GM19099 (cell line): Measurements from ENCODE around the gene TRAK1.

ENCODE experiments used
- POLR2A ChIP-seq: IDR thresholded peaks from 3 replicates; pipeline ENCODE4 v1.6.1; 2011; ENCODE audit warnings: low read depth; ENCODE audit not compliant: insufficient read length; ENCODE audit errors: extremely low read depth

Gene TRAK1

DNA sequence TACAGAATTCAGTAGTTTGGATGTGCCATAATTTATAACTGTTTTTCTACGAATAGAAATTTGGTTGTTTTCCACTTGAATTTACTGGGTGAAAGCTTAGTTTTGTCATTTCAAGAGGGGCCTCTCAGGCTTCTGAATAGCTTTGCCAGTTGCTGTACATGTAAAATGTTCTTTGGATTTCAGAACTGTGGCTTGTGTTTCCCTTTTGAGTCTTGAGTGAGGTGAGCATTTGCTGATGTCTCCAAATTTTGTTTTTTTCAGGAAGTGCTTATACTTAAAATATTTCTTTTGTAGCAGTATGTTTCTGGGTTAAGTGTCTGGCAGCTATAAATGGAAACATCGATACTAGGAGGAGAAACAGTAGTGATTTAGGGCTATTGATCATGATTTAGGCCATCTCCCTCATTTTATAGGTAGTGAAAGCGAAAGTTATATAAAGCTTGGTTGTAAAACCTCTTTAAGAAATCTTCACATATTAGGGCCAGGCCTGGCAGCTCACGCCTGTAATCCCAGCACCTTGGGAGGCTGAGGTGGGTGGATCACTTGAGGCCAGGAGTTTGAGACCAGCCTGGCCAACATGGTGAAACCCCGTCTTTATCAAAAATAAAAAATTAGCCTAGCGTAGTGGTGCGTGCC, 9.2 kb upstream of the TRAK1 start:
- TF ChIP-seq POLR2A: no peak

DNA sequence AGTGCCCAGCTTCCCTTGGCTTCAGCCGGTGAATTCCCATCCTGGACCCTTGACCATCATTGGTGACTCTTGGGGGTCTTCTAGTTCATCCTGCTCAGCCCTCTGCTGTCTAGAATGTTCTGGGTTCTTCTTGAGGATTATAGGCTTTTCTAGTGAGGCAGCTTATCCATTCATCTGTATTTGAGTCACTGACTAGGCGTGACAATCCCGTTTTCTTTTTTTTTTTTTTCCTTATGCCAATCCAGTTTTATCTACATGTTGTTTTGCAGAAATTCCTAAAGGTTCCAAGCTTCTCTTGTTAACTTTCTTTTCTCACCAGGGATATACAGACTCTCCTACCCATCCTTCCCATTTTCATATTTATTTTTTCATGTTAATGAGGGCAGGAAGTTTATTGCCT, 6.6 kb upstream of the TRAK1 start:
- TF ChIP-seq POLR2A: no peak

DNA sequence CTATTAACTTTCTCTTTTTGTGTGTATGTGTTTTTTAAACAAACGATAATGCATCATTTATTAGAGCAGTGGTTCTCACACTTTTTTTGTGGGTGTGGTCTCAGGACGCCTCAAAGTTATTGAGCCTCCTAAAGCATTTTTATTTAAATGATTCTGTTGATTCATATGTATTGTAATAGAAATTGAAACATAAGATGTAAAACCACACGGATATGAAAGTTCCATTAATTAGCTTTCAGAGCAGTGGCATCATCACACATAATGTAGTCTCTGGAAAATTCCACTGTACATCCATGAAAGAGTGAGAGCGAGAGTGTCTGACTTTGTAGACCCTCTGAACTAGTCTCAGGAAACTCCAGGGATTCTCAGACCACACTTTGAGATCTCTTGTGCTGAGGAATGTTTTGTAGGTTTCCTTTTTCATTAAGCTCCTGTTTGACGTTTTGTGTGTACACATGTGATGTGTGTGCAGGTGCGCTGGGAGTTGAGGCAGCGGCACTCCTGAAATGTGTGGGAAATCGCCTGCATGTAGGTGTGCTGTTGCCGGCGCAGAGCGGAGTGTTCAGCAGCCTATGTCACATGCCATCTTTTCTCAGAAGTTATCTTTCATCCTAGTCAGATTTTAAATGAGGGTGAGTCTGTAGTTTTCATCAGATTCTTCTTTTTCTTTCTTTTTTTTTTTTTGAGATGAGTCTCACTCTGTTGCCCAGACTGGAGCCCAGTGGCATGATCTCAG, 5.3 kb upstream of the TRAK1 start:
- TF ChIP-seq POLR2A: no peak

DNA sequence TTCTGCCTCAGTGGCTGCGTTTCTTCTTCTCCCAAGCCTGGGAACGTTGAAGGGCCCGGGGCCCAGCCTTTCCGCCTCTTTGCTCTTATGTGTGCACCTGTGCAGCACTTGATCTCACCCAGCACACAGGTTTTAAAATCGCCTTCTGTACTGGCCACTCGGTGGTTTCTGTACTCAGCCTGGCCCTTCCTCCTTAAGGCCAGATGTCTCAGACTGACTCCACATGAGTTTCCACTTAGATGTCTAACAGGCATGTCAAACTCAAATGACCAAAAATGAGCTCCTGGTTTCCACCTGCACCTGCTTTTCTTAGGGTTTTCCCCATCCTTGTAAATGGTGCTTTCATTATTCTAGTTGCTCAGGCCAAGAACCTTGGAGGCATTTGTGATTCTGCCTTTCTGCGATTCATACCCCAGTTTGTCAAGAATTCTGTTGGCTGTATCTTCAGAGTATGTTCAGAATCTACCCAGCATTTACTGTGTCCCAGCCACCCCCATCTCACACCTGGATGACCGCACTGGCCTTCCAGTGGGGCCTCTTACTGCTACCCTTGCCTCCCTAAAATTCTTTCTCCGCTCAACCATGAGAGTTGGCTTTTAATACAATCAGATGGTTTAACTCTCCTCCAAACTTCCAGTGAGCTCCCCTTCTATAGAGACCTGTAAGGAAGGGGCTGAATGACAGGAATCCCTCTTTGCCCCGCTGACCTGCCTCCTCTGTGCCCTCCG, 2.2 kb upstream of the TRAK1 start:
- no peak for TF ChIP-seq POLR2A

DNA sequence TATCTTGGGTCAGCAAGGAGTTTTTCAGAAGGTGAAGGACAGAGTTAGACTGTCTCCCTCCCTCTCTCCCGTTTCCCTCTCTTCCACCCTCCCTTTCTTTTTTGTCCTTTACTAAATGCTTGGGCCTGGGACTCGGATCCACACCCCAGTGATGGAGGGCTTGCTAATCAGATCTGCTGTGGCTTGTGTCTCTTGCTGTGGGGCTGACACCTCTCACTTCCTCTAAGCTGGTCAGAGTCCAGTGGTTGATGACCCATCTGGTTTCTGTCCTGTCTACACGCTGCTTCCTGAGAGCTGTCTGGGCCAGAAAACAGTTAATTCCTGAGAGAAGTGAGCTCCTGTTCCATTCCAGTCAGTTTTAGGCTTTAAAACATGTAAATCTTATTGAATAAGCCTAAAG, 849 bp downstream of the TRAK1 start:
- no peak for TF ChIP-seq POLR2A

DNA sequence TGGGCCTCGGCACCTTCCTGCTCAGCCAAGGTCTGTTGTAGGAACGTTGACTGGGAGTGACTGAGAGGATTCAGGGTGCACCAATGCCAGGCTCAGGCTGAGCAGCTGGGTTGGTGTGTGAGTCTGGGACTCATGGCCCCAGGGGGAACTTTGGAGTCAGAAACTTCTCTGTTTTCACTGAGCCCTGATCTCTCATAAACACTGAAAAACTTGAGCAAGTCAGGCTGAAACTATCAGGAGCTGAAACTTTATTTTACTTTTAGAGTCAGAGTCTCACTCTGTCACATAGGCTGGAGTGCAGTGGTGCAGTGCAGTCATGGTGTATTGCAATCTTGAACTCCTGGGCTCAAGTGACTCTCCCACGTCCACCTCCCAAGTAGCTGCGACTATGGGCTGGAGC, 3.0 kb downstream of the TRAK1 start:
- no peak for TF ChIP-seq POLR2A

DNA sequence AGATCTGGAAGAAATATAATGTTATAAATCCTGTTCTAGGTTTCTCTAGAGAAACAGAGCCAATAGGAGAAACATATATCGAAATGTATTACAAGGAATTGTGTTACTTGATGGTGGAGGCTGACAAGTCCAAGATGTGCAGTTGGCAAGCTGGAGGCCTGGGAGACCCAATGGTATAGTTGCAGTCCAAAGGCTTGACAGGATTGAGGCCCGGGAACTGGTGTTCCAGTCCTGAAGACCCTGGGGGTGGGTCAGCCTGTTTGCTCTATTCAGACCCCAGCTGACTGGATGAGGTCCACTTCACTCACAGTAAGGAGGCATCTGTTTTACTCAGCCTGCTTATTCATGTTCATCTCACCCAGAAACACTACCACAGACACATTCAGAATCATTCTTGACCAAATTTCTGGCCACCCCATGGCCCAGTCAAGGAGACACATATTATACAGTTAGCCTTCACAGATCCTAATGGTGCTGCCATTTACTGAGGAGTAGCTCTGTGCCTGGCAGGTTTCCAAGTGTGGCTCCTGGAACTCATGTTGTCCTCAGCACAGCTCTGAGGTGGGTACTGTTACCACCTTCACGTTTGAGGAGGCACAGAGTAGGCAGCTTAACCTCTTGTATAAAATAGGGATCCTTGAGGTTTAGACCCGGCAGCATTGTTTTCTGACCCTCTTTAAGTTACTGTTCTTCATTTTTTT, 3.7 kb downstream of the TRAK1 start:
- no peak for TF ChIP-seq POLR2A

DNA sequence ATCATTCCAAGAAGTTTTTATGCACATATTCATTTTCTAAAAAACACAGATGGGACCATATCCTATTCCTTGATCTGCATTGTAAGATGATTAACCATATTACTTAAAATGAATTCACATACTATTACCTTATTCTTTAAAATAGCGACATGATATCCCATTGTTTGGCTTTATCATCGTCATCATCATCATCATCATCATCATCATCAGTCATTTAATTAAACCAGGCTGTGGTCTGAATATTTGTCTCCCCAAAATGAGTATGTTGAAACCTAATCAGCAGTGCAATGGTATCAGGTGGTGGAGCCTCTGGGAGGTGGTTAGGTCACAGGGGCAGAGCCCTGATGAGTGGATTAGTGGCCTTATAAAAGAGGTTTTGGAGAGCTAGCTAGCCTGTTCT, 4.4 kb downstream of the TRAK1 start:
- no peak for TF ChIP-seq POLR2A

DNA sequence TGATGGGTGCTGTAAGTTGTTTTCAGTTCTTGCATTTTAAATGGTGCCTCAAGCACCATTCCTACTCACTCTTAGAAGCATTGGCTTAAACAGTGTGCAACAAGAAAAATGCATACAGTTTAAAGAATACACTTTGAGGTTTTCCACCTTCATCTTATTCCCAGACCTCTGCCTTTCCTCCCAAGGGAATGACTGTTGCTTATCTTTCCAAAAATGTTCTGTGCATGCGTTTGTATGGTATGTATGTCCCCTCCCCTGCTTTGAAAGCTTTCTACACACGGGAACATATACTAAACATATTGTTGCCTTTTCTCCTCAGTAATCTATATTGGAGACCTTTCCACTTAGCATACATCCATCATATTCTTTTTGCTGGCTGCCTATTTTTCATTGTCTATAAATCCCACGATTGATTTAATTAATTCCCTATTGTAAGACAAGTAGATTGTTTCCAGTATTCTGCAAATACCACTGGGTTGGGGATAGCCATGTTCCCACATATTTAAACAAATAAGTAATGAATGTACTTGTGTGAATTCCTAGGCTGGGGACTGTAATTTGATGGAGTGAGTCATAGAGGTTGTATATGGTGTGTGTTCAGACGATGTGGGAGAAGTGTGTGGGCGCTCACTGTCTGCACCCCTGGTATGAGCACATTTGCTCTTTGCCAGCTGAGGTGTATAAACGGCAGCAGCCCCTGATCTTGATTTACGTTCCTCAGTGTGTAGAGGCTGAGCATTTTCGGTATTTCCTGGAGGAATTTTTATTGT, 5.8 kb downstream of the TRAK1 start:
- TF ChIP-seq POLR2A: no peak

DNA sequence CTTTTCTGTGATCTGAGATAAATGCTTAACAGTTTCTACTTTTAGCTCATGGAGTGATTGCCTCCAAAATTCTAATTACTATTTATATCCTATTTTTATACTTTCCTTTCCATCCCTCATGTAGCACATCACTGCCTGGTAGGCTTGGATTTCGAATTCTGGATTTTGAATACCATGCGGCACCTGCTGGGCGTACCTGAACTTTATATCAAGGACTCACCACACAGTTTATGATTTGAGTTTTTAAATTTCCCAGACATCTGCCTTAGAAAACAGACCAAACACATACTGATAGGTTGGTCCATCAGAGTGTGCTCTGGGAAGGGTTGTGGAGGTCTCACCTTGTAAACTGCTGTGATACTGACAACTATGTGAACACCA, 6.4 kb downstream of the TRAK1 start:
- TF ChIP-seq POLR2A: no peak

DNA sequence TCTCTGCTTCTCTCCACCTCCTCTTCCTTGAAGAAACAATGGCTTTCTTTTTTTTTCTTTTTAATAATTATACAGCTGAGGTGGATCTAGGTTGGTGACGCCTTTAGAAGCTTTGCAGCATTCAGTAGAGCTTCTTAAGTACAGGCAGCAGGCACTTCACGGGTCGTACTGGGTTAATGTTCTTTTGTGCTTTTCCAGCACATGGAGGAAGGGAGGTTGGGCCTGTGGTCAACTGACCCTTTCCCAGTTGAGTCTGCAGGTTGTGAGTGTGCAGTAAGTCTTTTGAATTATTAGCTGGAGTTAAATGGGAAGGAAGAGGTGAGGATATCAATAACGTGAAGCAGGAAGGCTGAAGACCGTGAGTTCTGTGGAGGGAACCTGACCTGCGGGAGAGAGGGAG, 7.0 kb downstream of the TRAK1 start:
- TF ChIP-seq POLR2A: no peak

DNA sequence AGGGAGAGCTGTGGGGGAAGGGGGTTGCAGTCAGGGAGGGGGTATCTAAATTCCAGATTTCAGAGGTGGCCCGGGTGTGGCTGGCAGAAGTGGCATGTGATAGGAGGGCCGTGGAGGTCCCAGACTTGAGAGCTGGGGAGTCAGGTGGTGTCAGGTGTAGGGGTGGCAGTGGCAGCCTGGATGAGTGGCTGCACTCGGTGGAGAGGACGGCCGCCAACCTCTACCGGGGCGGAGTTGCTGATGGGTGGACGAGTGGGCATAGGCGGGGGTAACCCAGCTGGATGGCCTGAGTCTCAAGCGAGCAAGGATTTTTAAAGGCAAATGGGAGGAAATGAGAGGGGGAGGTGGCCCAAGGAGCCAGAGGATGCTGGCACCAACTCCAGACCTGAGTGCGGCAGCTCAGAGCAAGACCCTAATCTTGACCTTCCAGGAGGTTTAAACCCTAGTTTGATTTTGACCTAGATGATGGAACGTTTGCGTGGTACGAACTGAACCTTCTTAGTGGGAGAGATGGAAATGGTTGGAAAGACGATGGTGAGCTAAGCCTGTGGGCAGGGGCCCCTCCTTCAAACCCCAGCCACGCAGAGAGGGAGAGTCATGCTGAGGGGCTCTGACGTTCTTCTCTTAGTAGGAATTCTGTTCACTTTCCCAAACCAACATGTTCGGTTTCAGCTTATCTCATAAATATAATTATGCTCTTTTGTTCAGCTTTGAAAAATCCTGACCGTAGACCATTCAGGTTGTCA, 8.0 kb downstream of the TRAK1 start:
- no peak for TF ChIP-seq POLR2A

DNA sequence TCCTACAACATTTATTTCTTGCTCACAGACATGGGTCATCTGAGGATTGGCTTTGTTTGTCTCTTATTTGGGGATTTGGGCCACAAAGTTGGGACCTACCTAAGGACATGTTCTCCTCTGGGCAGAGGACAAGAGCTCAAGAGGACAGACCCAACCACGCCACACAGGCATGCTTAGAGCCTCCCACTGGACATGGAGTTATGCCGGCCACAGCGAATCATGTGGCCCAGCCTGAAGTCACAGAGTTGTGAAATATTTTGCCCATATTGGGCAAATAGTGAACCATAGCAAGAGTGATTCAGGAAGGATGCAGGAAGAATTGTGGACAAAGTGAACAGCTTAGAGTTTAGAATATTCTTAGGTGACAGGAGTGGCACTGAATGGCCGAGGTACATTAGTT, 9.9 kb downstream of the TRAK1 start:
- TF ChIP-seq POLR2A: no peak

DNA sequence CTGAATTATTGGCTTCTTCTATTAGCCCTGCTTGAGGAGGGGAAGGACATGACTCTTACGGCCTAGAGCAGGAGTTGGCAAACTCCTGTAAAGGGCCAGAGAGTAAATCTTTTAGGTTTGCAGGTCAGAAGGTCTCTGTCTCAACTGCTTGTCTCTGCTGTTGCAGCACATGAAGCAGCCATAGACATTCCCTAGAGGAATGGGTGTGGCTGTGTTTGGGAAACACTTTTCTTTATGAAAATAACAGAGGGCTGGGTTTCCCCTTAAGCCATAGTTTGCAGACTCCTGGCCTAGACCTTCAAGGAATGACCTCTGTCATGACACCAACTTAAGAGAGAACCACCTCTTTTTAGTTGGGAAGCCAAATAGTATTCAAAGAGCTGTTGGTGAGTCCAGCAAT, 10.3 kb downstream of the TRAK1 start:
- TF ChIP-seq POLR2A: no peak
